ENCODE results near the gene SEMA4D.

Gene SEMA4D

GRCh38 chr9:89408628-89409101 lies 89.2 kb downstream of the SEMA4D start:
- DNase-seq: no peak

GRCh38 chr9:89407070-89407469 lies 90.8 kb downstream of the SEMA4D start:
- DNase-seq: no peak

DNA sequence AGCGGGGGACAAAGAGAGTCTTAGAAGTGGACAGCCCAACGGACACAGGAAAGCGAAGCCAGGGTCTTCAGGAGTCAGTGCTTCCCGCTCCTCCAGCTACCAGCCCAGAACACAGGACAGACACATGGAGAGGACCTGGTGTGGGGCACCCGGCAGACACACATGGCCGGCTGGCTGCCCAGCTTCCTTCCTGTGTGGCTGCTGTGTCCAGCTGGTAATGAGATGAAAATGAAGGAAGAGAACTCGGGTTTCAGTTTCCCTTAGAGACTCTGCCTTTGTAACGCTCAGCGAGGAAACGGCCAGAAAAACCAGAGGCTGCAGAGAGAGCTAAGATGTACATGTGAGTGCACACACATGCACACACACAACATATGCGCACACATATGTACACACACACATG lies 92.1 kb downstream of the SEMA4D start:
- no peak for DNase-seq

- DNase-seq: no peak
Measured at GRCh38 chr9:89404074-89404473, 93.8 kb downstream of the SEMA4D start.

DNA sequence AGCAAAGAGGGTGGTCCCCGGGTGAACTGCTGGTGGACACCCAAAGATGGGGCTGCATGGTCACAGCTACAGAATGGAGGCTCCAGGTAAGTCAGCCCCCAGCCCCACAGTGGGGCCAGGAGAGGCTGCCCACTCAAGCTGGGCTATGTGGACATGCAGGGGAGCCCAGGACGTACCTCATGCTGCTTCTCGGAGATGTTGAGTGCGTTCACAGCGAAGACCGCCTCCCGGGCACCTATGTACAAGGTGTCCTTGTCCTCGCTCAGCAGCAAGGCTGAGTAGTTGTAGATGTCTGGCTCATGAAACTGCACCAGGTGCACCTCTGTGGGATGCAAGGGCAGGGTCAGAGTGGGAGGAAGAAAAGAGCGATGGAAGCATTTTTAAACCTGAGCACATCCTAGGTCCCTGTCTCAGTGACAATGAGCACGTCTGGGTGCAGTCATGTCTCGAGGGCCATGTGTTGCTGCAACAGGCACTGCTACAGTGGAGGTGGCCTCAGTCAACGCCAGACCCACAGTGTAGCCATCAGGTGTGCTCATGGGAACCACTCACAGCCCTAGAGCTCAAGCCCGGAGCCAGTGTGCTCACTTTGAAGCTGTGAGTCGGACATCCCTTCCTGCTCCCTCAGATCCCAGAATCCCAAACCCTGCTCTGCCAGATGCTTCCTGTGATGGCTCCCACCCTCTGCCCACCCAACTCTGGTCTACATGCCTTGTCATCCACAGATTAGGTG lies 95.1 kb downstream of the SEMA4D start:
- DNase-seq: no peak

GRCh38 chr9:89400403-89401116 lies 97.4 kb downstream of the SEMA4D start:
- no peak for DNase-seq

- no peak for DNase-seq
Measured at GRCh38 chr9:89398621-89399020, 99.3 kb downstream of the SEMA4D start.

- no peak for DNase-seq
Measured at GRCh38 chr9:89397471-89397870, 100.4 kb downstream of the SEMA4D start.

- DNase-seq: no peak
Measured at GRCh38 chr9:89395931-89396710, 101.8 kb downstream of the SEMA4D start.

DNA sequence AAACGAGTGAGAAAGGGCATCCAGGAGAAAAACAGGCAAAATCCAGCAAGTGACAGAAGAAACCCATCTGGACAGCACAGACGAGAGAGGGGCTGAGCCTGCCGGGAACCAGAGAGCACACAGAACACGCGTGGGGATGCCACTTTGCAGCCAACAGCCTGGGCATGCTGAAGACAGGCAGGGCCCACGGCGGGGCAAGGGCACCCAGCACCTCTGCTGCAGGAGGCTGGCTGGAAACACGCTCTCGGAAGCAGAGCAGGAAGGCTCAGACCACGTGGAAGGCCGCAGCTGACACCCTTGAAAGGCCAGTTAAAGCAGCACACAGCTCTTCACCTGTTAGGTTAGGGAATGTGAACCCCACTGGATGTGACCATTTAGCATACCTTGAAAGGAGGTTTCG lies 103.5 kb downstream of the SEMA4D start:
- DNase-seq: no peak

DNA sequence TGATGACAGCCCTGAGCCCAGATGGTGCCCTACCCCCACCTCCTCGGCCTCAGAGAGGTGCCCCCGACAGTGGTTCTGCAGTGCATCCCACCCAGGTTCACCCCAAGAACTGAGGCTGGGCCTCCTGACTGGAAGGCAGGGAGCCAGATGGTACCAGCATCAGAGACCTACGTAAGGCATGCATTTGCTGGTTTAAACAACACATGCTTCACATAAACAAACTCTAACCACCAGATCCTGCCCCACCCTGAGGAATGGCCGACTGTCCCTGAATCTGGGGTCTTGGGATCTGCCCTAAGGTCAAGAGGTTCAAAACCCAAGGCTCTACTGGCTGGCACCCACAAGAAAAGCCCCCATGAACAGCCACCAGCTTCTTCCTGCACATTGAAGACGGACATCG lies 106.3 kb downstream of the SEMA4D start:
- DNase-seq: no peak

- no peak for DNase-seq
Measured at GRCh38 chr9:89390578-89391116, 107.3 kb downstream of the SEMA4D start.

- DNase-seq: no peak
Measured at GRCh38 chr9:89390068-89390555, 107.8 kb downstream of the SEMA4D start.

DNA sequence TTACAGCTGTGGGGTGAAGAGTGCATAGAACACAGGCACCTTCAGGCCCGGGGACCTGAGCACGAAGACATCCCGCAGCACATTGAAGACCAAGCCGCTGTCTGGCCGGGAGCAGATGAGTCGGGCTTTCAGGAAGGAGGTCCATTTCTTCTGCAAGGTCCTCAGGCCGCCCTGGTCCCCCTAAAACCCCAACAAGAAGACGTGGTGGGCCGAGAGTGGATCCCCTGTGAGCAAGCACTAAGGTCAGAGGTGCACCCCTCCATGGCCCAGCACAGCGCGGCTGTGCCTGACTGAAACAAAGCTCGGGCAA lies 109.1 kb downstream of the SEMA4D start:
- DNase-seq: no peak

DNA sequence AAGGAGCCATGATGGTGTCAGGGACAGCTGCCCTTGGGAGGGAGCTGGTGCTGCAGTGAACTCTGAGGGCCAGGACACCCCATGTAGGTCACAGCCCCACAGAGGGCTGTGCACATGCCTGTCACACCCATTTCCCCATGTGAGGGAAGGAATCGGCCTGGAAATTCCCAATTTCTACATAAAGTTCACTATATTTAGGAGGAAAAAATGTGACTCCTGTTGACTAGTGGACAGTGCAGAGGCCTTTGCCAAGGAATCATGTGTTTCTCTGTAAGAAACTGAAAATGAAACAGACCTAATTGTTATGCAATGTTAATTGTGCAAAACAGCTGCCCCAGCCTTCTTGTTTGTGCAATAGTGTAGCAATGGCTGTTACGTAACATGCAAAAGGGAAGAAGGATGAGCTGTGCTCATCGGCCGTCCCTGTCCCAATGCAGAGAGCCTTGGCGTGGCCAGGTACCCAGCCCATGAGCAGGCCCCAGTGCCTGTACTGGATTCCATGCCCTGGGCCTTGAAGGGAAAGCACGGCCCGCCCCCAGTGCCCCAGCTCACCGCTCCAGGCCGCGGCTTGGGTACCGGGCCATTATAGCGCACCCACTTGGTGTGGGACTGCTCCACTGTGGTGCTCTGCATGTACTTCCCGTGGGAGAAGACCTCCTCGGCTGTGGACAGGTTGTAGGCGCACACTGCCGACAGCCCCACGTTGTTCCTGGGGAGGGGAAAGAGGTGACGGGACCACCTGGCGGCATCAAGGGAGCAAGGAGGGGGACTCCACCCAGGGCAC lies 109.6 kb downstream of the SEMA4D start:
- no peak for DNase-seq

DNA sequence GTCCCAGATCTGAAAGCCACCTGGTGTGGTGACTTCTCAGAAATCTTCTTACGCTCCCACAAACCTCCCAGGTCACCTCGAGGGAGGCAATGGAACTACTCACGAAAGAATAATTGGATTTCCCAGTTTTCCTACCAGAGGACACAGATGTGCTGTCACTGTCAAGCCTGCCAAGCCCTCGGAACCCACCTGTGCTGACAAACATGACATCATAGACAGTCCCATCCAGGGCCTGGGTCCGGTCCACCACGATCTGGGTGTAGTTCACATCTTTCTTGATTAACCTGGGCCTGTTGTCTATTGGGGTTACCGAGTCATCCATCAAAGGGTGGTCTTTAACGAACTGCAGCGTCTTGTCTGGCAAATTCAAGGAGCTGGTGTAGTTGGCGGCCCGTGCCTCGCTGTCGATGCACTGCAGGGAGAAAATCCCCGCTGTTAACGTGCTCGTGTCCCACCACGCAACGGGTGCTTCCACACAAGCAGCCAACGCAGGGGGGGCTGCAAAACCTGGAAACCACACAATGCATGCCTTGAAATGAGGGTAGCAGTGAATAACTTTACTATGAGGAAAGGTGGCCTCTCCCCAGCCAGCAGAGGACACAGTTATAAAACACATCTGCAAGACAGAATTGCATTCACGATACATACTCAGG lies 110.6 kb downstream of the SEMA4D start:
- DNase-seq: no peak

DNA sequence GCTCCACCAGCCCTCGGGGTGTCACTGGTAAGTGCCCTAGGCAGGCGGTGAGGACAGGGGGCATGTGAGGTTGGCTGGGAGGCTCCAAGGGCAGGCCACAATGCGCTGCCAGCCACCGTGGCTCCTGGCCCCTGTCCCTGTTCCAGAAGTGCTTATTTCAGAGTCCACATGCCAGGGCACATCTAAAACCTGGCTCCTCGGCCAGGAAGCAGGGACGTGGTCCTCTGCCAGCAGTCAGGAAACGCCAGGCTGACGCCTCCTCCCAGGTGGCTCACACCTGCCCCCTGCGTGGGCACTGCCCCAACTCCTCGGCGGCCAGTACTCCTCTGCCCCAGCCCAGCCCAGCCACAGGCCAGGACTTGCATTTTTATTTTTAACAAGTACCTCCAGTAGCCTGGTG lies 111.1 kb downstream of the SEMA4D start:
- no peak for DNase-seq

DNA sequence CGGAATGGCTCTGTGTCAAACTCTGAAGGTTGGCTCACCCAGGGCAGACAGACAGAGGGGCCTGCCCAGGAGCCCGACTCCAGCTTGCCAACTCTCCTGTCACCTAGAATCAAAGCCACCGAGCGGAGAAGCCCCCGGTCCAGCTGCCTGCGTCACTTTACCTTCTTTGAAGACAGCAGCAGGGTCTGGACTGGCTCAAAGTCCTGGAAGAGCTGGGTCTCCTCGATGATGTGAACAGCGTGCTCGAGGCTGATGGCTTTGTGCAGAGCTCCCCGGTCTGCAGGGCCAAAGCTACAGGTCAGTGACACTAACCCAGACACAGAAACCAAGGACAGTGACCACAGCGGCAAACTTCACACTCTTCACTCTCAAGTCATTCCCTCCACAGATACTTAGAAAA lies 111.7 kb downstream of the SEMA4D start:
- DNase-seq: no peak

DNA sequence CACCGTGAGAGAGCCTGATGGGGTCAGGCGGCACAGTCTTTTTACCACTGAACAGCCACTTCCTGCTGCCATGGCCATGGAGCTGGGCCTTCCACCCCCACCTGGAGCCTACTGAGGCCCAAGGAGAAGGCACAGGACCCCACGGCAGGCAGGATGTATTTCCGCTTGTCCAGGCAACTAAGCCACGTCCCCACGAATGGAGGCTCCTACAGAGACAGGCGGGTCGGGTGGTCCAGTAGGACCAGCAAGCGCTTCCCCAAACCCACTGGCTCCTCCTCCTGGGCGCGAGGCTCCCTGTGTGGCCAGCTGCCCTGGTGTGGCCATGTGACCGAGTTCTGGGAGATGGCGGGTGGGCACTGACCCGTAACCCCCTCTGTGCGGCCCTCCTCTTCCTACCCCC lies 113.1 kb downstream of the SEMA4D start:
- DNase-seq: no peak

DNA sequence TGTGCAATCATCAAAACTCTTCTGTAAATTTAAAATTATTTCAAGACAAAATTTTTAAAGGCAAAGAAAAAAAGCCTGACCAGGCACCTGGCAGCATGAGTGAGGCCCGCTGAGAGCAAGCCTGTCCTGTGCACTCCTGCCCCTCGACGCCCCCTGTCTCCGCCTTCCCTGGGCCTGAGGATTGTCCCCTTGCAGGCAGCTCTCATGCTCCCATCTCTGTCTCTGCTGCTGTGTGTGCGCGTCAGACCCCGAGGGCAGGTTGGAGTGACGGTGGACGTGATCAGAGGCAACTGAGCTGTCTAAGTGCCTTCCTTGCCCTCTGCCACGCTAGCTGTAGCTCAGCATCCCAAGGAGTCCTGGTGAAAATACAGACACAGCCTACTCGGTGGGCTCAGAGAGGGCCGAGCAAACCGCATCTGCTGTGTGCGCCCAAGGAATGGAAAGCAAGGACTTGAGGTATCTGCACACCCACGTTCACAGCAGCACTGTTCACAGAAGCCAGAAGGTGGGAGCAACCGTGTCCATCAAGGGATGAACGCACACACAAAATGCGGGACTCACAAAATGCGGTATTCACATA lies 114.1 kb downstream of the SEMA4D start:
- no peak for DNase-seq

DNA sequence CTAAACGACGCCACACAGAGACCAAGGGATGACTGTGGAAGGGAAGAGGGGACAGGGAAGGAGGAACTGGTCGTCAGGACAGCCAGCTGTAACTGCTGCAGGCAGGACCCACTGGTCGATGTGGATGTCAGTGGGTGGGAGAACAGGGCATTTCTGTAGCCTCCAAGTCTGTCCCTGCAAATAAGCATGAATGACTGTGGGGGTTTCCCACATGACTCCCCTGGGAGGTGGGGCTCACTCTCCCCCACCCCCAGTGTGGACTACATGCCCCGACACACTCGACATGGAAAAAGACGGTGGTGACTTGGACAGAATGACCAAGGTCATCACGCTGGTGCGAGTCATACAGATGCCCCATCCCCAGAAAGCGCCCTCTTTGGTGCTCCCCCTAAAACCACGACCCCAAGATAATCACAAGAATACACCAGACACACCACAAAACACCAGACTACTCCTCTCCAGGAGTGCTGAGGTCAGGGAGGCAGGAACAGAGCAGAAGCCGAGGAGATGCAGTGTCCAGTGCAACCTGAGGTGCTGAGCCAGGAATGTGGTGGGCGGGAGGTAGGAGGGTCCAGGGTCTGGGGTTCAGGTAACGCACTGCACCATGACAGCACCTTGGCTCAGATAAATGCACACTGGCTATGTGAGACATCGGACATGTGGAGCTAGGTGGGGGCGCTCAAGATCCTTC lies 114.7 kb downstream of the SEMA4D start:
- DNase-seq: no peak
